GM19099 (cell line): ENCODE measurements around the gene GCA.

Experiments used
- POLR2A ChIP-seq: IDR thresholded peaks from 3 replicates; pipeline ENCODE4 v1.6.1; 2011; ENCODE audit warnings: low read depth; ENCODE audit not compliant: insufficient read length; ENCODE audit errors: extremely low read depth

The GCA gene

GRCh38 chr2:162368494-162368893 is 24.6 kb downstream of the GCA start:
- TF ChIP-seq POLR2A = no peak

- no peak for TF ChIP-seq POLR2A
Observed at GRCh38 chr2:162369551-162369950, 25.6 kb downstream of the GCA start.

DNA sequence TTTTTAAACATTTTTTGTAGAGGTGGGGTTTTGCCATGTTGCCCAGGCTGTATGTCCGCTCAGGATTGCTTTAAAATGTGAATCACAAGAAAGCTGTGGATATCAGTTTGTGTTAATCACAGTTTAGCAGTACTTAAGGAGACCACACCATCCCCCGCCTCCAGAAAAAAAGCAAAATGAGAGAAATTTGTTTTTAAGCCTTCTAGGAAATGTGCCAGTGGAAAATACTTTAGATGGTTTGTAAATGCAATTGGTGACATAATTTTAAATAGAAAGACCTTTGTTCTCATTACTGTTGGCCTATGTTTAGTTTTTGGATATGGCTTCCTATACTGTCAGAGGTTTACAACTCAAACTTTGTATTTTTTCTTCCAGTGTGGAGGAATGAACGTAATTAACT is 27.0 kb downstream of the GCA start:
- no peak for TF ChIP-seq POLR2A

GRCh38 chr2:162372818-162373217 is 28.9 kb downstream of the GCA start:
- TF ChIP-seq POLR2A = no peak

DNA sequence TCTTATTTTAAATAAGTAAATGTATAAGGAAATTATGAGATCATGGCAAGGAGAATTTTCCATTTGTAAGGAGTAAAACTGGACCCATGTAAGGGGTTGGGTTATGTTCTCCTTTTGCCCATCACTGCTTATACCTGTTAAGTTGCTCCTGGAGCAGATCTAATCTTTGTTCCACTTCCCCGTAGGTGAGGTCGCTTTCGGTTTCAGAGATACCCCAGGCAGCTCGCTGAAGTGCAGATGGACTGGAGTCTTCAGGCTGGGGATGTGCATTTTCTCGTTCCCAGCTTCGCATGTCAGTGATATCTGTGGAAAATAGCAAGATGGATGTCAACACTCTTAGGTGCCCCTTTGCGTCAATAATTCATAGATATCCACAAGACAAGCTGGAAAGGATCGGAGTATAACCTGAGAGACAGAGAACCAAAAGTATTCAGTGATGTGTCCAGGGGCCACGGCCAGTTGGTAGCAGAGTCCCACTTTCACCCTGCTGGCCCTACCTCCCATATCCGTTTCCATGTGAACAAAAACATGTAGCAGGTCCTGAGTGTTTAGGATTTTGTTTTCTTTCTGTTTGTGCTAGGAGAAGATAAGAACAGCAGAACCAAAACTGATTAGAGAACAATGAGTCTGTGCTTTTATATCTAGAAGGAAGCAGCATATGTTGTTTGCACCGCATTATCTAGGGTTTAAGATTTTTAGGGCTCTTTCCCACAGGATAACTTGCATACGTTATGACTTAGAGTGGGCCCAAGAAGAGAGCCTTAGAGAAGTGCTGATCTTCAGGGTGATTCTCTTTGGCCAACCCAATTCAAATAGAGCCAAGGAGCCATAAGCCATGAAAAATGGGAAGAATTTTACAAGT is 36.0 kb downstream of the GCA start:
- no peak for TF ChIP-seq POLR2A

DNA sequence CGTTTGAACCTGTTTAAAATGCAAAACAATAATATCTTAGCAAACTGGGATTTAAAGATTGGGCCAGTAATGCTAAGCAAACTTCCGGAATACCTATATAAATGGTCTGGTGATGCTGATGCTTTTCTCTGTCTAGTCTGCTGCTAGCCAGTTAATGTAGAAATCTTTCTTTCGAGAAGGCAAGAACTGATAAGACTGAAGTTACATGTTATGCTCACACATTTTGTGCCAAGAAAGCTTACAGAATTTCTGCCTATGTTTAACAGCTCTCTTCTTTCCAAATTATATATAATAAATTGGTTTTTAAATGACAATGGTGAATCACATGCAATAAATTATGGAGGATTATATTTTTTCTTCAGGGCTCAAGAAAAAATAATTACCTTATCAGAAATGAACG is 37.9 kb downstream of the GCA start:
- TF ChIP-seq POLR2A = no peak

DNA sequence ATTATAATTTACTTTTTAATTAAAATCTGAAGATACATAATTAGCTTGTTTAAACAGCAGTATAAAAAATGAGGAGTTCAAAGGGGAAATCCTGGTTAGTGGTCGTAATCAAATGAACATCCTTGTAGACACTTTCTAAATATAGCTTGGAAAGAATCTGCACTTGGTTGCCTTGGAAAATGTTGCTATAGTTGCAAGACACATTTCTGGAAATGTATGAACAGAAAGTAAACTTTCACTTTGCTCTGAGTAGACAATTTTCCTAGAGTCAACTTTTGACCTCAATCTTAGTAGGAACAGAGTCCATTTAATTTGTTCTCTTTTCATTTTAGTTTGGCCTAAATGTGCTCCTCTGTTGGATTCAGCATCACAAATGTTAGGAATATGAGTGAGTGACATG is 38.3 kb downstream of the GCA start:
- no peak for TF ChIP-seq POLR2A

GRCh38 chr2:162385536-162385935 is 41.6 kb downstream of the GCA start:
- no peak for TF ChIP-seq POLR2A

DNA sequence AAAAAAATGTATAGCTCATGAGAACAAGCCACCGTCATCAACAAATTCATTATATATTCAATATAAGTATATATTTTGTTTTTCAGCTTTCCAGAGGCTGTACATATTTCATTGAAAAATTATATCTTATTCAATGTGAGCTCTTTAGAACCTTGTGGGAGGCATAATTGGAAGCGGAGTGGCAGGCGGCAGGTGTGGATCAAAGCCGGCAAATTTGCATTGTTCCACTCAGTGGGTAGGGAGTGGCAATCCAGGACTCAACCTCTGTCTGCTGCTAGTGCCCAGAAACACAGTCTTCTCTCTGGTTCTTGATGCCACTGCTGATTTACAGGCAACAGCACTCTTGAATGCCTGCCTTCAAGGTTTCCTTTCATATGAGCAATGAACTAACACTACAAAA is 46.9 kb downstream of the GCA start:
- TF ChIP-seq POLR2A = no peak

- TF ChIP-seq POLR2A = no peak
Observed at GRCh38 chr2:162400336-162400735, 56.4 kb downstream of the GCA start.

DNA sequence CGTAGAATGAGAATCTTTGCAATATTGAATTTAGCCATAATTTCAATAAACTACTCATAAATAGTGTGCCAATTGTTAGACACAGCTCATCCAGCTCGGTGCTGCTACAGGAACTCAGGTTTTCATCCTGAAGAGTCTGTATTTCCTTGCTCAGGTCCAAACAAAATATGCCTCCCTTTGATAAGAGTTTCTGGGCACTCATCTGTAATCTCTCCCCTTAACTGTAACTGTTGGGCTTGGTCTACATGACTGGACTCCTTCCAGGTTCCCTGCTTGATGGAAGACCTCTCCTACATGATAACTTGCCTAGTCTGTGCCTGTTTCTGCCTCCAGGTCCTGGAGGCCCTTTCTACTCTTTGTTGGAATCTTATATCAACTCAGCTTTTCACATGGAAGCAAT is 57.9 kb downstream of the GCA start:
- no peak for TF ChIP-seq POLR2A

DNA sequence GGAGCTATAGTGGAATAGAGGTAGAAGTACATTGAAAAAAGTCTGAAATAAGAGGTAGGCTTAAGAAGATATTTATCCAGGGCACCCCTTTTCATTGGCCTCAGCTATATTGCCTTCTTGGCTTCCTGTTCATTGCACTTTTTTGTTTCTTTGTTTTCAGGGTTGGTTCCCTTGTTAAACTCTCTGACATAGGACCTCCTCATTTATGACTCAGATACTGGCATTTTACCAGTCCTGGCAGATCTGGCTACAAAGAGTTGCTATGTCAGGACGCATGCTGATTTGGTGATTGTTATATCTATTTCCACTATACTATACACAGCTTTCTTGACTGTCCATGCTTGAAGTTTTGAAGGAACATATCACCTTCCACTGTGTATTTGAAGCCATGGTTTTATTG is 60.0 kb downstream of the GCA start:
- no peak for TF ChIP-seq POLR2A
